ENCODE results near the gene LRRC4C.

DNA sequence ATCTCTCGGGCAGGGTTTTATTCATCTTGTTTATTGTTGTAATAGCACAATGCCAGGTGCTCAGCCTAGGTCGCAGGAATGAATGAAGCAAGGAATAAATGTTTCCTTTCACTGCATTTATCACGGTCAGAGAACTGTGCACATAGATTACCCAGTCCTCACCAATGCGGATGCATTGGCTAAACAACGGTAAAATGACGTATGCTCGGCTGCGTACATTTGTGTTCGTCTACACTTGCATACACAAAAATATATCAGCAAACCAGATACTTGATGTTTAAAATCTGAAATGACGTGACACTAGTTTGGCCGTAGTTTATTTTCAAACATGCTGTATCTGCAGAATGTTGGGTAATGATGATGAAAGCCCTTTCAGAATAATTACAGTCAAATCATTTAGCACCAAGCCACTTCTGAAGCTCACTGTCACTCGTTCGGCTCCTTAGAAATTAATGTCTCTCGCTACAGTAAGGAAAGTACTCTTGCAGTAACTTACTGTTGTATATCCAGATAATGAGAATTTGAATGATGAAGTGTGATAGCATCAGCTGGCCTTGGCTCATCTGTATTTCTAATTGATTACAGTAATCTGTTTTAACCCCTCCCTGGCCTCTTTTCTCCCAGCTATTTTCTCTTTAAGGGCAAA is 268.9 kb downstream of the LRRC4C start:
- TF ChIP-seq, protein P1, sequence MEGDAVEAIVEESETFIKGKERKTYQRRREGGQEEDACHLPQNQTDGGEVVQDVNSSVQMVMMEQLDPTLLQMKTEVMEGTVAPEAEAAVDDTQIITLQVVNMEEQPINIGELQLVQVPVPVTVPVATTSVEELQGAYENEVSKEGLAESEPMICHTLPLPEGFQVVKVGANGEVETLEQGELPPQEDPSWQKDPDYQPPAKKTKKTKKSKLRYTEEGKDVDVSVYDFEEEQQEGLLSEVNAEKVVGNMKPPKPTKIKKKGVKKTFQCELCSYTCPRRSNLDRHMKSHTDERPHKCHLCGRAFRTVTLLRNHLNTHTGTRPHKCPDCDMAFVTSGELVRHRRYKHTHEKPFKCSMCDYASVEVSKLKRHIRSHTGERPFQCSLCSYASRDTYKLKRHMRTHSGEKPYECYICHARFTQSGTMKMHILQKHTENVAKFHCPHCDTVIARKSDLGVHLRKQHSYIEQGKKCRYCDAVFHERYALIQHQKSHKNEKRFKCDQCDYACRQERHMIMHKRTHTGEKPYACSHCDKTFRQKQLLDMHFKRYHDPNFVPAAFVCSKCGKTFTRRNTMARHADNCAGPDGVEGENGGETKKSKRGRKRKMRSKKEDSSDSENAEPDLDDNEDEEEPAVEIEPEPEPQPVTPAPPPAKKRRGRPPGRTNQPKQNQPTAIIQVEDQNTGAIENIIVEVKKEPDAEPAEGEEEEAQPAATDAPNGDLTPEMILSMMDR (IDR thresholded peaks at IDR 0.05; ENCODE audit: borderline replicate concordance, extremely low read depth, low read length, poor library complexity, severe bottlenecking), result no peak
- no peak for TF ChIP-seq EZH2 (IDR thresholded peaks at IDR 0.05; ENCODE audit: borderline replicate concordance, low read depth, low read length, severe bottlenecking)
